Psoas muscle (tissue), 8 donors: ENCODE data around the gene SSH3. TPM values are rescaled to one million over a fixed set of nuclear protein-coding genes. Genes with fewer than 3 reads are reported as not detected.

ENCODE experiments used
- ATAC-seq, 4 donors: fragments of 200-7000 bp; cut with Tn5 transposase; one replicate each; pipeline ENCODE4 v1.9.1; 2020; ENCODE audit warnings: moderate library complexity in 3 of 4, mild to moderate bottlenecking in 2 of 4
- DNase-seq, 2 donors: peaks; one replicate each; pipeline ENCODE4 v3.0.0-alpha.2; 2020
- H3K27ac ChIP-seq: fragments of 200-600 bp; one replicate; pipeline ENCODE4 v1.8.0; 2022
- H3K27me3 ChIP-seq, 3 donors: fragments of 200-600 bp in 1 of 3; one replicate each; pipeline versions ENCODE4 v1.6.1 to v1.8.0; 2013 to 2022; ENCODE audit warnings: low read length in 2 of 3, mild to moderate bottlenecking in 2 of 3, moderate library complexity in 1 of 3; ENCODE audit not compliant: insufficient read depth in 3 of 3
- H3K36me3 ChIP-seq, 2 donors: fragments of 200-600 bp in 1 of 2; one replicate each; pipeline versions ENCODE4 v1.6.1 to v1.8.0; 2013 to 2022; ENCODE audit warnings: low read depth in 1 of 2, mild to moderate bottlenecking in 1 of 2, moderate library complexity in 1 of 2; ENCODE audit not compliant: insufficient read depth in 1 of 2
- H3K4me1 ChIP-seq: fragments of 200-600 bp; one replicate; pipeline ENCODE4 v1.8.0; 2022
- H3K4me3 ChIP-seq: fragments of 200-600 bp; one replicate; pipeline ENCODE4 v1.8.0; 2022; ENCODE audit warnings: mild to moderate bottlenecking
- H3K9me3 ChIP-seq: fragments of 200-600 bp; one replicate; pipeline ENCODE4 v1.8.0; 2022
- CTCF ChIP-seq: fragments of 200-600 bp; IDR thresholded peaks from one replicate; pipeline ENCODE4 v1.8.0; 2022; ENCODE audit warnings: antibody characterized with exemption
- WGBS, 3 donors: extraction: QIAGEN DNeasy Blood & Tissue Kit; methylation state at CpG; one replicate each; pipeline versions ENCODE4 v1.1.6 to v1.1.7; 2013; 5-methylcytosine and 5-hydroxymethylcytosine counted together
- intact Hi-C, 2 donors: fragments of 100-400 bp; cut with DNase I; formaldehyde crosslinking; loops; one replicate each; pipeline versions ENCODE4 v1.11.0 to v1.14.2; 2022
- polyA plus RNA-seq, 3 donors: library from polyadenylated mRNA; stranded (reverse); fragments of 200-250 nt; gene quantifications; one replicate each; pipeline ENCODE4 v1.2.3, GENCODE V29; 2013
- total RNA-seq, 4 donors: library from RNA; stranded (reverse); fragmentation: NEBNext Ultra II Directional in 2 of 4; extraction: Animal tissue kit (Norgen Biotek cat#: 25700) in 2 of 4; gene quantifications; one replicate each; pipeline versions ENCODE4 v1.2.1 to v1.2.4, GENCODE V29; 2021 to 2023
- donor health status: healthy with polysubstance abuse.
- donor health status: DM: no; HTN: no; CAD: no; lungs with moderate emphysema.
- donor health status: Bipolar disorder and iron deficiency.
- donor health status: healthy.
- donor health status: DM: yes; HTN: yes; CAD: no.
- donor health status: DM: no; HTN: no; CAD: no.
- donor health status: DM: no; HTN: no; CAD: no.
- donor health status: DM: yes; HTN: yes; CAD: no.

Gene SSH3
- total and polyA plus RNA-seq, 7 donors: 3.0 to 10.1 (median 5.0) TPM

GRCh38 chr11:67289651-67290479 is 13.5 kb upstream of the SSH3 start:
- peaks cover 0 to 52% of the 10 kb centered on the region in 2 donors for H3K36me3 ChIP-seq

GRCh38 chr11:67290801-67291200 is 12.5 kb upstream of the SSH3 start:
- no peak for TF ChIP-seq CTCF
- Histone ChIP-seq H3K4me1 (peaks cover 26% of the 10 kb centered on the region), H3K27me3 (no peaks in the 10 kb centered on the region), H3K4me3 (no peak overlapping the region), H3K9me3 (peaks cover 4% of the 10 kb centered on the region), H3K36me3 (peaks cover 0 to 44% of the 10 kb centered on the region in 2 donors), H3K27ac (no peak overlapping the region)
- peak; percentile 63 to 66 for DNase-seq
- ATAC-seq: no peak
- WGBS, 3 donors: 73 to 79% (median 78%) methylated on average over 7 of the region's 7 CpGs
- intact Hi-C loops: no loop called here

More at GRCh38 chr11:67289651-67290479, 13.5 kb upstream of the SSH3 start:
- no peaks in the 10 kb centered on the region for H3K9me3 ChIP-seq
- H3K4me3 ChIP-seq: peak overlapping the region; percentile 68
- H3K27me3 ChIP-seq: no peaks in the 10 kb centered on the region
- DNase-seq (peak; percentile 40 to 72), ATAC-seq (peak in 3 of 4 donors; percentile 2 to 18 (median 9))
- 29 to 41% (median 38%) methylated on average over 27 to 36 of the region's 36 CpGs for WGBS, 3 donors
- TF ChIP-seq CTCF: no peak
- intact Hi-C loops: no loop called here
- H3K4me1 ChIP-seq: peaks cover 26% of the 10 kb centered on the region
- no peak overlapping the region for H3K27ac ChIP-seq

- Histone ChIP-seq H3K4me1 (peaks cover 26% of the 10 kb centered on the region), H3K27me3 (no peaks in the 10 kb centered on the region), H3K27ac (no peak overlapping the region), H3K9me3 (peaks cover 6% of the 10 kb centered on the region), H3K36me3 (peaks cover 0 to 36% of the 10 kb centered on the region in 2 donors), H3K4me3 (no peak overlapping the region)
- ATAC-seq: no peak
- peak; percentile 17 to 61 for DNase-seq
- 90 to 92% (median 90%) methylated on average over 33 of the region's 33 CpGs for WGBS, 3 donors
- intact Hi-C loops: no loop called here
- no peak for TF ChIP-seq CTCF
Measured at GRCh38 chr11:67291481-67292381, 11.6 kb upstream of the SSH3 start.

GRCh38 chr11:67292671-67293070 is 10.7 kb upstream of the SSH3 start:
- intact Hi-C loops: no loop called here
- H3K9me3 ChIP-seq: peaks cover 6% of the 10 kb centered on the region
- no peak for TF ChIP-seq CTCF
- DNase-seq (no peak), ATAC-seq (no peak)
- H3K27me3 ChIP-seq: no peaks in the 10 kb centered on the region
- 61 to 66% (median 63%) methylated on average over 3 of the region's 3 CpGs for WGBS, 3 donors
- peaks cover 22% of the 10 kb centered on the region for H3K4me1 ChIP-seq
- H3K36me3 ChIP-seq: peaks cover 0 to 33% of the 10 kb centered on the region in 2 donors
- no peak overlapping the region for H3K4me3 ChIP-seq
- no peak overlapping the region for H3K27ac ChIP-seq
